K562 (cell line): ENCODE measurements around the gene ZNF277. TPM values are rescaled to one million over a fixed set of nuclear protein-coding genes. Genes with fewer than 3 reads are reported as not detected.

ENCODE experiments used
- ARID1B ChIP-seq: fragments of 450-650 bp; IDR thresholded peaks from 2 replicates; pipeline ENCODE4 v1.6.1; 2016; ENCODE audit warnings: antibody characterized with exemption, mild to moderate bottlenecking, inconsistent platforms
- DMBX1 ChIP-seq: fragments of 250-450 bp; sonication (Bioruptor Pico); IDR thresholded peaks from 2 replicates; pipeline ENCODE4 v1.8.0; 2022; ENCODE audit warnings: inconsistent platforms, mild to moderate bottlenecking, moderate library complexity, borderline replicate concordance
- E2F6 ChIP-seq, 2 experiments: IDR thresholded peaks; 2 replicates each; pipeline ENCODE4 v1.6.1; 2011; ENCODE audit warnings: borderline replicate concordance in 1 of 2, control low read depth in 1 of 2, low read depth in 1 of 2, low read length in 1 of 2, mild to moderate bottlenecking in 1 of 2, mixed read lengths in 1 of 2, moderate library complexity in 1 of 2; ENCODE audit not compliant: insufficient read depth in 1 of 2, insufficient read length in 1 of 2, poor library complexity in 1 of 2, severe bottlenecking in 1 of 2; ENCODE audit errors: extremely low read depth in 1 of 2
- ETV5 ChIP-seq: sonication (generic); formaldehyde crosslinking; IDR thresholded peaks from 2 replicates; pipeline ENCODE4 v1.4.0; 2020; ENCODE audit warnings: low read depth, mild to moderate bottlenecking, missing genetic modification reagents
- GTF2A2 ChIP-seq: IDR thresholded peaks from 2 replicates; pipeline ENCODE4 v1.6.1; 2016; ENCODE audit warnings: mild to moderate bottlenecking, missing genetic modification characterization, missing compliant biosample characterization
- HDAC6 ChIP-seq: IDR thresholded peaks from 2 replicates; pipeline ENCODE4 v1.6.1; 2012; ENCODE audit warnings: low read depth, mild to moderate bottlenecking, control low read depth, inconsistent platforms, low read length, moderate library complexity
- HNRNPH1 ChIP-seq: fragments of 200-400 bp; formaldehyde crosslinking; optimal IDR thresholded peaks from 2 replicates; pipeline ENCODE3; 2017; ENCODE audit warnings: low read depth, mild to moderate bottlenecking, low read length, moderate library complexity
- KDM2B ChIP-seq: fragments of 250-450 bp; sonication (Bioruptor Pico); IDR thresholded peaks from 2 replicates; pipeline ENCODE4 v1.8.0; 2021; ENCODE audit warnings: mild to moderate bottlenecking, moderate library complexity
- KDM5B ChIP-seq: fragments of 200-600 bp; sonication (generic); IDR thresholded peaks from 2 replicates; pipeline ENCODE4 v1.6.1; 2012; ENCODE audit warnings: low read depth, mild to moderate bottlenecking, moderate library complexity, low read length, control low read depth, inconsistent platforms; ENCODE audit not compliant: insufficient replicate concordance
- MLX ChIP-seq, 2 experiments: fragments of 450-650 bp in 1 of 2; sonication (generic) in 1 of 2; formaldehyde crosslinking; conservative IDR thresholded peaks; 2 replicates each; pipeline versions ENCODE4 v1.4.0 to v1.8.1; 2020 to 2022; ENCODE audit warnings: mild to moderate bottlenecking in 1 of 2, missing genetic modification reagents in 1 of 2
- NR4A1 ChIP-seq, 2 experiments: fragments of 250-450 bp in 1 of 2; fragments of 450-650 bp in 1 of 2; sonication (Bioruptor Pico) in 1 of 2; IDR thresholded peaks; 2 replicates each; pipeline versions ENCODE4 v1.4.0 to v1.6.1; 2016 to 2020; ENCODE audit warnings: mild to moderate bottlenecking in 2 of 2, missing compliant biosample characterization in 1 of 2, missing genetic modification characterization in 1 of 2, moderate library complexity in 1 of 2
- RREB1 ChIP-seq: fragments of 250-450 bp; sonication (Bioruptor Pico); IDR thresholded peaks from 2 replicates; pipeline ENCODE4 v1.4.0; 2020
- SMAD1 ChIP-seq: fragments of 150-350 bp; IDR thresholded peaks from 2 replicates; pipeline ENCODE4 v1.6.1; 2014; ENCODE audit warnings: low read length, low read depth; ENCODE audit not compliant: partially characterized antibody
- STAG1 ChIP-seq: sonication (generic); formaldehyde crosslinking; IDR thresholded peaks from 2 replicates; pipeline ENCODE4 v1.5.0; 2020; ENCODE audit warnings: missing genetic modification reagents, borderline replicate concordance
- TBL1XR1 ChIP-seq, 2 experiments: IDR thresholded peaks; 2 replicates each; pipeline ENCODE4 v1.6.1; 2012; ENCODE audit warnings: improper control_type of control experiment in 2 of 2, low read length in 2 of 2, mild to moderate bottlenecking in 1 of 2
- ZBTB8A ChIP-seq: fragments of 450-650 bp; IDR thresholded peaks from 2 replicates; pipeline ENCODE4 v1.6.1; 2018; ENCODE audit warnings: mild to moderate bottlenecking, moderate library complexity; ENCODE audit not compliant: partially characterized antibody
- ZNF140 ChIP-seq: fragments of 250-450 bp; sonication (Bioruptor Pico); IDR thresholded peaks from 2 replicates; pipeline ENCODE4 v1.8.0; 2021; ENCODE audit warnings: moderate library complexity, mild to moderate bottlenecking, inconsistent platforms
- ZNF445 ChIP-seq: fragments of 250-450 bp; sonication (Bioruptor Pico); IDR thresholded peaks from 2 replicates; pipeline ENCODE4 v1.4.0; 2020; ENCODE audit warnings: low read depth, mild to moderate bottlenecking, moderate library complexity
- polyA plus RNA-seq, 8 experiments: library from polyadenylated mRNA; depleted of rRNA in 4 of 8; stranded (reverse) in 5 of 8; unstranded in 3 of 8; fragments of >200 nt; fragmentation: Nextera tagmentation in 2 of 8; fragmentation: Illumina TruSeq in 1 of 8; extraction: Ambion mirVana in 2 of 8; extraction: Trizol in 1 of 8; gene quantifications; 2 replicates each; pipeline versions ENCODE4 v1.2.1 to v1.2.3, GENCODE V29; 2011 to 2014; ENCODE audit warnings: inconsistent platforms in 1 of 8, missing spikeins in 1 of 8
- total RNA-seq, 7 experiments: library from RNA; depleted of rRNA in 6 of 7; stranded (reverse); fragments of >200 nt in 6 of 7; fragmentation: Illumina TruSeq in 2 of 7; extraction: Trizol in 2 of 7; gene quantifications; 2 replicates each; pipeline versions ENCODE4 v1.2.1 to v1.2.3, GENCODE V29; 2011 to 2021; ENCODE audit warnings: low replicate concordance in 1 of 7

Gene ZNF277
- total and polyA plus RNA-seq, 9 of the 15 experiments (the other 6 are each of a cell fraction or from before 2014, with no cell fraction given) = 18.8 to 33.5 (median 27.7) TPM

- no peak for TF ChIP-seq SMAD1
- no peak for TF ChIP-seq HNRNPH1
- no peak for TF ChIP-seq ZNF140 (CRISPR knock-in tag)
- TF ChIP-seq ZBTB8A = no peak
- peak in 1 of 2 experiments; percentile 10 for TF ChIP-seq E2F6 (IDR thresholded peaks at IDR 0.05; ENCODE audit: borderline replicate concordance in 1 of 2, extremely low read depth in 1 of 2, insufficient read depth in 1 of 2, insufficient read length in 1 of 2, low read depth in 1 of 2, low read length in 1 of 2, poor library complexity in 1 of 2, severe bottlenecking in 1 of 2)
- 0 out of 2 replicates have a peak, but pooled peaks have one; percentile 76 for TF ChIP-seq HDAC6
- TF ChIP-seq ARID1B = no peak
- TF ChIP-seq TBL1XR1 (IDR thresholded peaks at IDR 0.05; ENCODE audit: low read length in 2 of 2) = no peak; a peak in 1 of 4 replicates
- 0 out of 2 replicates have a peak, but pooled peaks have one; percentile 22 for TF ChIP-seq DMBX1 (CRISPR knock-in tag)
- TF ChIP-seq ZNF445 (CRISPR knock-in tag) = no peak
- TF ChIP-seq MLX (CRISPR knock-in tag; conservative IDR thresholded peaks at IDR 0.05) = no peak
- TF ChIP-seq ETV5 (CRISPR knock-in tag) = no peak
- no peak for TF ChIP-seq NR4A1 (CRISPR knock-in tag; IDR thresholded peaks at IDR 0.05)
- TF ChIP-seq NR4A1 (tag; IDR thresholded peaks at IDR 0.05) = 0 out of 2 replicates have a peak, but pooled peaks have one; percentile 28
- TF ChIP-seq KDM5B = peak; percentile 3
- 0 out of 2 replicates have a peak, but pooled peaks have one; percentile 11 for TF ChIP-seq STAG1 (CRISPR knock-in tag)
- TF ChIP-seq RREB1 = peak; percentile 26; the same call in 1 of the 2 replicates
- no peak for TF ChIP-seq GTF2A2
- peak; percentile 96 for TF ChIP-seq KDM2B
Measured at GRCh38 chr7:112205343-112206237, 905 bp upstream of the ZNF277 start (continued).
